ENCODE results near the gene SLCO4C1.

Gene SLCO4C1

GRCh38 chr5:102277144-102277543 lies 18.9 kb downstream of the SLCO4C1 start:
- TF ChIP-seq BACH2 (CRISPR knock-in tag; IDR thresholded peaks at IDR 0.05; ENCODE audit: borderline replicate concordance) (no peak), ZFP30 (CRISPR knock-in tag; IDR thresholded peaks at IDR 0.05) (no peak), ESRRG (CRISPR knock-in tag; IDR thresholded peaks at IDR 0.05) (no peak), ISL1 (CRISPR knock-in tag; IDR thresholded peaks at IDR 0.05) (no peak), TSHZ2 (CRISPR knock-in tag; IDR thresholded peaks at IDR 0.05) (no peak), PPARA (CRISPR knock-in tag; IDR thresholded peaks at IDR 0.05; ENCODE audit: borderline replicate concordance) (no peak), RARB (CRISPR knock-in tag; IDR thresholded peaks at IDR 0.05) (no peak), OSR1 (CRISPR knock-in tag; IDR thresholded peaks at IDR 0.05) (no peak), GLIS3 (CRISPR knock-in tag; IDR thresholded peaks at IDR 0.05) (no peak), ZNF8 (CRISPR knock-in tag; IDR thresholded peaks at IDR 0.05) (no peak), ZC3H10 (CRISPR knock-in tag; IDR thresholded peaks at IDR 0.05) (no peak), POU6F1 (CRISPR knock-in tag; IDR thresholded peaks at IDR 0.05; ENCODE audit: borderline replicate concordance, low read depth) (no peak), ARNTL (CRISPR knock-in tag; IDR thresholded peaks at IDR 0.05; ENCODE audit: borderline replicate concordance, low read depth) (no peak), ZNF70 (CRISPR knock-in tag; IDR thresholded peaks at IDR 0.05) (no peak), PATZ1 (CRISPR knock-in tag; IDR thresholded peaks at IDR 0.05; ENCODE audit: borderline replicate concordance) (no peak), ZFP3 (CRISPR knock-in tag; IDR thresholded peaks at IDR 0.05) (no peak)
- no peak for ATAC-seq

GRCh38 chr5:102271759-102272158 lies 24.3 kb downstream of the SLCO4C1 start:
- no peak for ATAC-seq
- TF ChIP-seq TOX (CRISPR knock-in tag; IDR thresholded peaks at IDR 0.05; ENCODE audit: borderline replicate concordance) = no peak
- TF ChIP-seq ESRRG (CRISPR knock-in tag; IDR thresholded peaks at IDR 0.05) = no peak
- TF ChIP-seq POU6F1 (CRISPR knock-in tag; IDR thresholded peaks at IDR 0.05; ENCODE audit: borderline replicate concordance, low read depth) = no peak
- no peak for TF ChIP-seq ZC3H10 (CRISPR knock-in tag; IDR thresholded peaks at IDR 0.05)
- no peak for TF ChIP-seq ISL1 (CRISPR knock-in tag; IDR thresholded peaks at IDR 0.05)
- no peak for TF ChIP-seq ZNF8 (CRISPR knock-in tag; IDR thresholded peaks at IDR 0.05)

GRCh38 chr5:102270036-102270435 lies 26.0 kb downstream of the SLCO4C1 start:
- ATAC-seq = no peak
- TF ChIP-seq ZNF8 (CRISPR knock-in tag; IDR thresholded peaks at IDR 0.05) = no peak
- TF ChIP-seq ZNF70 (CRISPR knock-in tag; IDR thresholded peaks at IDR 0.05) = no peak
- TF ChIP-seq ISL1 (CRISPR knock-in tag; IDR thresholded peaks at IDR 0.05) = no peak
- no peak for TF ChIP-seq ZC3H10 (CRISPR knock-in tag; IDR thresholded peaks at IDR 0.05)
- no peak for TF ChIP-seq TOX (CRISPR knock-in tag; IDR thresholded peaks at IDR 0.05; ENCODE audit: borderline replicate concordance)
- TF ChIP-seq CSDC2 (CRISPR knock-in tag; IDR thresholded peaks at IDR 0.05) = no peak
- no peak for TF ChIP-seq RARB (CRISPR knock-in tag; IDR thresholded peaks at IDR 0.05)
- TF ChIP-seq PPARA (CRISPR knock-in tag; IDR thresholded peaks at IDR 0.05; ENCODE audit: borderline replicate concordance) = no peak
- TF ChIP-seq PATZ1 (CRISPR knock-in tag; IDR thresholded peaks at IDR 0.05; ENCODE audit: borderline replicate concordance) = no peak
- TF ChIP-seq TCF4 (CRISPR knock-in tag; IDR thresholded peaks at IDR 0.05; ENCODE audit: borderline replicate concordance) = no peak
- TF ChIP-seq SNAI2 (CRISPR knock-in tag; IDR thresholded peaks at IDR 0.05) = no peak
- no peak for TF ChIP-seq OSR1 (CRISPR knock-in tag; IDR thresholded peaks at IDR 0.05)
